HPDE6-E6E7 (cell line): ENCODE measurements around the gene TMEM86B.
A peak's percentile ranks its signal among the peaks of the same experiment; 100 is the strongest.

ENCODE experiments used
- DNase-seq: peaks from one replicate; pipeline ENCODE4 v3.0.0; 2011; ENCODE audit warnings: missing footprints; ENCODE audit errors: extremely low spot score

TMEM86B gene, protein sequence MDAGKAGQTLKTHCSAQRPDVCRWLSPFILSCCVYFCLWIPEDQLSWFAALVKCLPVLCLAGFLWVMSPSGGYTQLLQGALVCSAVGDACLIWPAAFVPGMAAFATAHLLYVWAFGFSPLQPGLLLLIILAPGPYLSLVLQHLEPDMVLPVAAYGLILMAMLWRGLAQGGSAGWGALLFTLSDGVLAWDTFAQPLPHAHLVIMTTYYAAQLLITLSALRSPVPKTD

DNA sequence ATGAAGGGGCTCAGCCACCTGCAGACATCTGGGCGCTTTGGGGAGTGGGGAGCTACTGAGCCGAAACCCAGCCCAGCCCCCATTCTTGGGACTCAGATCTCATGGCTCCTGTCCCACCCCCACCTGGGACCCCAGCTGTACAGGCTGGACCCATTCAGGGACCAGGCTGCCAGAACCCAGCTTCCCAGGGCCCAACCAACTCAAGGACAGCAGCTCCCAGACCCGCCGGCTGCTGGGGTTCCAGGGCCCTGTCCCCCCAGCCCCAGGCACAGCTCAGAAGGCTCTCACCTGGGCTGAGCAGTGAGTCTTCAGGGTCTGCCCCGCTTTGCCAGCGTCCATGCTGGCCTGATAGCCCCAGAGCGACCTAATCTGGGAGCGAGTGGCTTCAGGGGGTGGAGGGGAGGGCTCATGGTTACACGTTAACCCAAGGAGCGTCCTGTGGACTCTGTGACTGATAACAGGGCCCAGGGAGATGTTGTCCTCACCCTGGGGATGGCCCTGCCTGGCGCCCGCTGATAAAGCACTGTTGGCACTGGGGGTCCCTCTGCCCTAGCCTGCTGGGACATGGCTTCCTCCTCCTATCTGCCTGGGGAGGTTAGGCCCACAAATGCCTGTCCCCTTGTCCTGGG, at the start of gene TMEM86B:
Gene TMEM86B, minus strand, starts transcription at position 361 of the 629 bp plus-strand sequence. Its CDS starts 22 bp downstream, at position 339.
- no peak for DNase-seq

DNA sequence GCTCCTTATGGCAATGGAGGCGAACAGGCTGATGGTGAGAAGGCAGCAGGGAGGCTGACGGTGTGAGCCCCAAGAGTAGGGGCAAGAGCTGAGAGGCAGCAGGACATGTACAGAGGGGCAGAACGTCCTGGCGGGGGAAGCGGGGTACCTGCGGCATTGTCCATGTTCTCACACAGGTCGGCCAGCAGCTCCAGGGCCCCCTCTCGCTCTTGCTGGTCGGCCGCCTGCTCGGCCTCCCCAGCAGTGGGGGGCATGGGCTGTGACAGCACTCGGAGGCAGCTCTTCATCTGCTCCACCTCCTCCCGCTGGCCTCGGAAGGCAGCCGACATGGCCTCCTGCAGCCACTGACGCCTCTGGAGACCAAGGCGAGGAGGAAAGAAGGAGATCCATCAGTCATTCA, 48.9 kb upstream of the TMEM86B start:
- no peak for DNase-seq

DNA sequence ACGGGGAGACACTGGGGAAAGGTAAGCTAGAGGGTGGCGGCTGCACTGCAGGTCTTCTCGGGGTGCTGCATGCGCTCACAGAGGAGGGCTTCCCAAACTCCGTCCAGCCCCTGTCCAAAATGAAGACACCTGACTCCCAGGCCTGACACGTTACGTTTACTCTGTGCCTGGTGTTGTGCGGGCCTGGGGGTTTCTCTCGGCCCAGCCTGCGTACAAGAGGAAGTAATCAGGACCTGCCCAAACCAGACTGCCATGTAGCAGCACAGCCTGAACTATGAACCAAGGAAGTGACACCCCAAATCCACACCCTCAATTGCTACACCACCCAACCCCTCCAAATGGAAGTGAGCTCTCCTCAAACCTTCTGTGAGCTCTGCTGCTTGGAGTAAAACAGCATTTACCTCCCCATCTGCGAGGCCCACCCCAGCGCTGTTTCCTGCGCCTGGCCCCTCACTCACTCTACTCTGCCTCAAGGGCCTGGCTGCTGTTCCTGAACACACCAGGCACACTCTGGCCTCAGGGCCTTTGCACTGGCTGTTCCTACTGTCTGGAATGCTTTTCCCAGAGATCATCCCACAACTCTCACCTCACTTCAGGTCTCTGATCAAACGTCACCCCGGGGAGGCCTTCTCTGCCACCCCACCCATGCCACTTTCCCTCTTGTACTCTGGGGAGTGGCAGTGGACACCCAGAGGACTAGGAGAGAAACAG, 48.3 kb upstream of the TMEM86B start:
- no peak for DNase-seq

DNA sequence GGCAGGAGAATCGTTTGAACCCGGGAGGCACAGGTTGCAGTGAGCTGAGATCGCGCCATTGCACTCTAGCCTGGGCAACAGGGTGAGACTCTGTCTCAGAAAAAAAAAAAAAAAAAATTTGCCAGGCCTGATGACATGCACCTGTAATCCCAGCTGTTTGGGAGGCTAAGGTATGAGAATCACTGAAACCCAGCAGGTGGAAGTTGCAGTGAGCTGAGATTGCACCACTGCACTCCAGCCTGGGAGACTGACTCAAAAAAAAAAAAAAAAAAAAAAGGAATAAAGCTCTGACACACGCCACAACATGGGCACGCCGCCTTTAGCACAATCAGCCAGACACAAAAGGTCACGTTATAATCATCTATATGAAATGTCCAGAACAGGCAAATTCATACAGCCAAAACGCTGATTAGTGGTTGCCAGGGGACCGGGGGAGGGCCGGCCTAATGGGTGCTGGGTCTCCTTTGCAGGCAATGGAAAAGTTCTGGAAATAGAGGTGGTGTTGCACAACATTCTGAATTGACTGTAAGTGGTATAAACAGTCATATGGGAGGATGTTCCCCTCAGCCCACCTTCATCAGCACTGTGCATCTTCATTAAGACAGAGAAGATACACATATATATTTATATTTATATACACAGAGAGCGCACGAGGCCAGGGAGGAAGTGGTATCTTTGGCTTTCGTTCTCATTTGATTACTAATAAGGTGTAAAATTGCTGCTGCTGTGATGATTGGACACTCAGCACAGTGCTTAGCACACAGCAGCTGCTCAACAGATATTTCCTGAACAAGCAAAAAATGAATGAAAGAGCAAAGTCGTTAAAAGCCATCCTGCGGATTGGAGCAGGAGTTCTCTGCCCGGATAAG, 47.5 kb upstream of the TMEM86B start:
- DNase-seq = no peak

DNA sequence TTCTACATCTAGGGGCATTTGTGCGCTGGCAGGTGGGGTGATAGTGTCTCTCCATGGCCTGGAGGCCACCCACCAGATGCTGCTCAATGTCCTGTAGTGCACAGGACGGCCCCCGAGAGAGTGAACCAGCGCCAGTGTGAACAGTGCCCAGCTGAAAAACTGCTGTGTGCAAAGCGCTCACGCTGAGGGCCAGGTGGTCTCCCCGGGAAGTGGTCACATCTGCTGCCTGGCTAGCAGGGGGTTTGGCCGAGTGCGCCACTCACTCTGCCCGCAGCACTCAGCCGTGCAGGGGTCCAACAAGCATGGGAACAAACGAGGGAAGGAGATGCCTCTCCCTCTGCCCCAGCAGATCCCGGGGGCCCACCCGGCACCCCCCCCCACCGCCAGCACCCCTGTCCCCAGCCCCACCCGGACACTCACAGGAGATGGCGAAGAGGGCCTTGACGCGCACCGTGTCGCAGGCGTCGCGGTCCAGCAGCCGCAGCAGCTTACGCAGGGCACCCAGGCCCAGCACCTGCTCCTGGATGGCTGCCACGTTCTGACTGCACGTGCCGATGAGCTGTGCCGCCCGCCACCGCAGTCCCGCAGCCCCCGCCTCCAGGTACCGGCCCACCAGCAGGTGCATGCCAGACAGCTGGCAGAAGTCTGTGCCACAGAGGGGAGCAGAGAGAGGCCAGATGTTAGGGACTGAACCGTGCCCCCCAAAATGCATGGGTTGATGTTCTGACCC, 45.6 kb upstream of the TMEM86B start:
- DNase-seq = no peak

DNA sequence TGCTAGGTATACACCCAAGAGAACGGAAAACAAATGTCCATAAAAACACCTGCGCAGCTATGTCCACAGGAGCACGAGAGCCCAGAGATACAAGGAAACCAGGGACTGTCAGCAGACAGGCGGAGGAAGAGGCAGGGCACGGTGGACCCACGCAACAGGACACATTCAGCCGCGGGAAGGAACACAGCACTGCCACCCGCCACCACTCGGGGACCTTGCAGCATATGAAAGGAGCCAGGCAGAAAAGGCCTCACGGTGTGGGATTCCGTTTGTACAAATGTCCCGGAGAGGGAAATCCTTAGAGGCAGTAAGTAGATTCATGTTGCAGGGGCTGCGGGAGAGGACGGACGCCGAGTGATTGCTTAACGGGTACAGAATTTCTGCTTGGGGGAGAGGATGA, 43.6 kb upstream of the TMEM86B start:
- DNase-seq = no peak

DNA sequence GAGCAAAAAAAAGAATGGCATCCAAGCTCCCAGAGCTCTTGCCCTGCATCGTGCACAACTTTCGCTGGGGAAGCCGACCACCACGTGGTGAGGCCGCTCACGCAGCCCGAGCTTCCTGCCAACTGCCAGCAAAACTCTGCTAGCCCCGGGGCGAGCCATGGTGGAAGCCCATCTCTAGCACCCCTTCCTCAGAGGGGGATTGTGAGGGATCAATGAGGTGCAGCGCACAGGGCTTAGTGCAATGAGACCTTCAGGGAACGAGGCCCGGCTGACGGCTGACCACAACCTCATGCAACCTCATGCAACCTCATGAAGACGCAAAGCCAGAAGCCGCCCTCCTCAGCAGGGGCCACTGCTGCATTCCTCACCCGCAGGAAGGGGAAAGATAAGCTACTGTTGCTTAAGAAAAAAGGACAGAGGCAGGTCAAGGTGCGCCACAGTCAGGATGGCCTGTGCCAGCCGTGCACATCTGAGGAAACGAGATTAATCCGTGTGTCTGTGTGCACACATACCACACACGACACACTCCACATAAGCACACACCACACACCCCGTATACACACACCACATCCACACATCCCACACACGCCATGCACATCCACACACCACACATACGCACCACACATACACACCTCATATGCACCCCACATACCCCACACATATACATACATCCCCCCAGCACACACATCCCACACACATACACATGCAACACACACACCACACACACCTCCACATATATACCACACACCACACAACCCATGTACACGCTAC, 41.8 kb upstream of the TMEM86B start:
- DNase-seq = no peak

DNA sequence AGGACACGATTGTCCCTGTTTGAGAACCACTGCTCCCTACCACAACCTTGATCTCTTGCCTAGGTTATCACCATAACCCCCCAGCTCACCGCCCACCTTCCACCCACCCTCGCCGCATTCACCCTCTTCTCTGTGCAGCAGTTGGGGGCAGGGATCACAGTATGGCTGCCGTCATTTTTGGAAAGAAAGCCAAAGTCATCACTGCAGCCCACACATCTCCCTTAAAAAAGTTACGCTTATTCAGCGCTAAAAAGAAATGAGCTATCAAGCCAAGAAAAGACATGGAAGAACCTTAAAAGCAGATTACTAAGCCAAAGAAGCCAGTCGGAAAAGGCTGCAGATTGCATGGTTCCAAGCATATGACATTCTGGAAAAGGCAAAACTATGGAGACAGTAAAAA, 40.7 kb upstream of the TMEM86B start:
- DNase-seq = no peak

DNA sequence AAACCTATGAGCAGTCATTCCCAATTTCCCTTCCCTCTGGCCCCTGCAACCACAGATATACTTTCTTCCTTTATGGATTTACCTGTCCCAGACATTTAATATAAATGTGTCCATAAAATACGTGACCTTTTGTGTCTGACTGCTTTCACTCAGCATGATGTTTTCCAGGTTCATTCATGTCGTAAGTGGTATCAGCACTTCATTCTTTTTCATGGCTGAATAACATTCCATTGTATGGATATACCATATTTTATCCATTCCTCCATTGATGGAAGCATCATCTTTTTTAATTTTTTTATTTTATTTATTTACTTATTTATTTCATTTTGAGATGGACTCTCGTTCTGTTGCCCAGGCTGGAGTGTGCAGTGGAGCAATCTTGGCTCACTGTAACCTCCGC, 38.3 kb upstream of the TMEM86B start:
- DNase-seq = no peak

DNA sequence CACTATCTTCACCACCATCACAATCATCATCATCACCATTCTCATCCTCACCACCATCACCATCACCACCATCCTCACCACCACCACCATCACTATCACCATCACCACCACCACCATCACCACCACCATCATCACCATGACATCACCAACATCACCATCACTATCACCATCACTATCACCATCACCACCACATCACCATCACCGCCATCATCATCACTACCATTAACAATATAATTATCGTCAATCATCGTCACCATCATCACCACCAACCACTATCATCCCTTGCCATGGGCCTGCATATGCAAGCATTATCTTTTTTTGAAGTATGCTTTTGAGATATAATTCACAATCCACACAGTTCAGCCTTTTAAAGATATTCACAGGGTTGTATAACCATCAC, 37.8 kb upstream of the TMEM86B start:
- DNase-seq = no peak

DNA sequence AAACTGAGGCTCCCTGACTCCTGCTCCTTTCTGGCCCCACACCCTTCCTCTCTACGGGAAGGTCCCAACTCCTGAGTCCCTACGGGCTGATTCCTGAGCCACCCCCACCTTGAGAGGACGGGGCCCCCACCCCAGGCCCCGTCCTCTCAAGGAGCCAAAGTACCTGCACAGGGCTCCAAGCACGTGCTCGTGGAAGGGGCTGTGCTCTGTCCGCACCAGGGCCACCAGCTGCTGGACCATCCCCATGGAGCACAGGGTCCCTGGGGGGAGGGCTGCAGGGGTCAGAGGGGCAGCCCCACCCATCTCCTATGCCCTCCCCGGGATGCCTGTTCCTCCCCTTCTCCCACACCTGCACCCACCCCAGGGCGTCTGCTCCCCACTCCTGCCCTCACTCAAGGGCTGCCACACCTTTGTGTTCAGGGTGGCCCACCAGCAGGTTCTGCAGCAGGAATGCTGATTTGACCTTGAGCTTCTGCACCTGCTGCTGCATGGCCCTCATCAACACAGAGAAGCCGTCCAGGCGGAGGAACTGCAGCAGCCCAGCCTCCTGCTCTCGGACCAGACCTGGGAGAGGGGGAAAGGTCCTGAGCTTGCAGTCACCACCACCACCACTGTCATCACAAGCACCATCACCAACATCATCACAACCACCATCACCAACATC, 37.3 kb upstream of the TMEM86B start:
- no peak for DNase-seq

DNA sequence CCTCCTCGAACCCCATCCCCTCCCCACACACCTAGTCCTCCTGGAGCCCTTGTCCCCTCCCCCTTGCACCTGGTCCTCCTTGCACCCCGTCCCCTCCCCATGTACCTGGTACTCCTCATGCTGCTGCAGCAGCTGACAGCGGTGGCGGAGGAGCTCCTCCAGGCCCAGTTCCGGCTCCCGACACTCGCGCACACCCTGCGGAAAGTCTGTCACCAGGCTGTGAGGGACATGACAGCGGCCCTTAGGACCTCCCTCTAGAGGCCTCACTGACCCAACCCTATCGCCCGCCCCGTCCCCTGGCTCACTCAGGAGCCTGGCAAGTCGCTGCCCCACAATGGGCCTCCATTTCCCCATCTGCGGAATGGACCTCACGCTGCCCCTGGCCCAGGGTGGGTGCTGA, 36.6 kb upstream of the TMEM86B start:
- no peak for DNase-seq

DNA sequence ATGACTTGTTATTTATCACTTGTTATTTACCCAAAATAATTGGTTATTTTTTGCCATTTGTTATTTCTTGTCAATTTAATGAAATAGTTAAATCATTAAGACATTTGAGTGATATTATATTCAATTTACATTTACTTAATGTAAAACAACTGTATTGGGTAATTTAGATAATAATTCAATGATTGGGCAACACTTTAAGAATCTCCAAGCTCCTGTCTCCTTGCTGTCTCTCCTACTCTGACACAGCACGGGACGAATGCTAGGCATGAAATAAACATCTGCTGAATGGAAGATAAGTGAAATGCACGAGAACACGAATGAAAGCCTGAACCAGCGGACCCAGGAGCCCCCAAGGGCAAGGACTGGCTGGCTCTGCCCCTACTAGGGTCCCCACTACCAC, 36.0 kb upstream of the TMEM86B start:
- DNase-seq = no peak

DNA sequence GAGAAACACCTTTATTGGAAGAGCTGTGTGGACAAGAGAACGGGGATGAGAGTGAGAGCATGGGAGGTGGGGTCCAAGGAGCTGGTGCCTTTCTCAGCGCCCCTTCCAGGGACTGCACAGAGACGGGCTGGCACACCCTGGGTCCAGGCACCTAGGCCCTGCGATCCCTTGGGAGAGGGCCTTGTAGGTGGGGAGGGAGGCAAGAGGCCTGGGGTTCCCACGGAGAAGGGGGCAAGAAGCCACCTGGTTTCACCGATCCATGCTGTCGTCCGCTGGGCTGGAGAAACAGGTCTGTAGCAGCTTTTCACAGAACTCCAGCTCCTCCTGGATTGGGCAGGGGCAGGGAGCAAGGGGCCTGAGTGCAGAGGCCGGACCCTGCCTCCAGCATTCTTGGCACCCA, 33.8 kb upstream of the TMEM86B start:
- DNase-seq = no peak

DNA sequence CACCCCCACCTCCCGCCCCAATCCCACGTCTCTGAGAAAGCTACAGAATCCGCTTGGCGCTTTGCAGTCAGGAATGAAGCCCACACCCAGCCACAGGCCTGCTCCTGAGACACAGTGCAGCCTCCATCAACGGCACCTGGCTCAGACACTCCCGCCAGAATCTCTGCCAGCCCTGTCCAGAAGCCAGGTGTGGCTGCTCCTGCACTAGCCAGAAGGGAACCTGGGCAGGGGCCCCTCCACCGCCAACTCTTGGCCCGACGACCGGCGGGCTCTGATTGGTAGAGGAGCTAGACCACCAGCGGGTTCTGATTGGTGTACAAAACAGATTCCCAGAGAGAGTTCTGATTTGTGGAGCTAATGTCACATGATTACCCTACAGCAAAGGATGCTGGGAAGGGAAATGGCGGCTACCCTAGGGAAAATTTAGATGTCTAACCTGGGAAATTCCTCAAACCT, 33.1 kb upstream of the TMEM86B start:
- no peak for DNase-seq

DNA sequence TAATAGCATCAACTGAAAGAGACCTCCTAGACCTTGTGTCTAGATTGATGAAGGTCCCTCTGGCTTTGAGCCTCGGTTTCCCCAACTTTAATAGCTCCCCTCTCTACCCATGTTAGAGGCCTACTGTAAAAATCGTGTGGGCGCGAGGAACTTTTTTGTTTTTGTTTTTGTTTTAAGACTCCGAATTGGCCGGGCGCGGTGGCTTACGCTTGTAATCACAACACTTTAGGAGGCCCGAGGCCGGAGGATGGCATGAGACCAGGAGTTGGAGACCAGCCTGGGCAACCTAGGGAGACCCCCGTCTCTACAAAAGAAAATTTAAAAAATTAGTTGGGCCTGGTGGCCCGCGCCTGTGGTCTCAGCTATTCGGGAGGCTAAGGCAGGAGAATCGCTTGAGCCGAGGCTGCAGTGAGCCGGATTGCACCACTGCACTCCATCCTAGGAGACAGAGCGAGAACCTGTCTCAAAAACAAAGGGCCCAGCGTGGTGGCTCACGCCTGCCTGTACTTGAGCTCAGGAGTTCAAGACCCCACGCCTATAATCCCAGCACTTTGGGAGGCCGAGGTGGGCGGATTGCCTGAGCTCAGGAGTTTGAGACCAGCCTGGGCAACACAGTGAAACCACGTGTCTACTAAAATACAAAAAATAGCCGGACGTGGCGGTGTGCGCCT, 31.1 kb upstream of the TMEM86B start:
- DNase-seq = no peak

DNA sequence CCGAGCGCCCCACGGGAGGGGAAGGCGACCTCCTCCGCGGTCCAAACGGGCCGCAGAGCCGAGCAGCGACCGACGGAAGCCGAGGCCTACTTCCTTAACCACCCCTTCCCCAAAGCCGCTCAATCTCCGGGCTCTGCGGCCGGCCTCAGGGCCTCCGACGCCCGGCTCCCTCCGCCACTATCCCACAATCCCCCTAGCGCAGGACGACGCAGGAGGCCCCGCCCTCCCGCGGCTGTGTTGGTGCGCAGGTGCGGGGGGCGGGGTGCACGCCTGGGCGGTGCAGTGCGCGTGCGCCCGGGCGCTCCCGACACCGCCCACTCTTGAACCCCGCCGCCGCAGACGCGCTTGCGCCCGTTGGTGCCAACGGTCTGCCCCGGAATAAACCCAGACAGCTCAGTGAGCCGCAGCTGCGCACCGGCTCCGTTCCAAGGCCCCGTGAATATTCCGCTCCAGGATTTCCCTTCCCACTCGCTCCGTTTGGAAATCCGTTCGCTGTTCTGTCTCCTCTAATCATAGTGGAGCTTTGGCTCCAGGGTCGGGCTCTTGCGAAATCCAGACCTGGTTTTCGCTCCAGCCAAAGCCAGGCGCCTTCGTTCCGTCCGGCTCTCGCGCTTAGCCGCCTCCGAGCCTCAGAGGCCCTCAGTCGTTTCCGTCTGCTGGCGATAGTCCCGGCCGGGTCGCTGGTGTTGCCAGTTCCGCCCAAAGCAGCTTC, 30.4 kb upstream of the TMEM86B start, which contains the start of gene PPP6R1:
Gene PPP6R1, minus strand, starts transcription at position 190 of the 712 bp plus-strand sequence. CDS start 11,914 bp downstream, outside the sequence.
- DNase-seq = peak; percentile 99

DNA sequence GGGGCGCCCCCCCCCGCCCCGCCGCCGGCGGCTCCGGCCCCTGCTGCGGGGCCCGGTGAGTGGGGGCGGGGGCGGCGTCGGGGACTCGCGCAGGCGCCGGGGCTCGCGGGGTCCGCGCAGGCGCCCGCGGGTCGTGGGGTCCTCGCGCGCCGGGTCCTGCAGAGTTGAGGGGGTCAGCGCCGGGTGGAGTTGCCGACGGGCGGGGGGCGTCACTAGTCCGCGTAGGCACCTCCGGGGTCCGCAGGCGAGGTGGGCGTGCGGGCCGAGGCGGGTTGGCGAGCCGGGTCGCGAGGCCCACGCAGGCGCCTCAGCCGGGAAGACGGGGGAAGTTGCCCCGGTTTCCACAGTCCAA, 29.9 kb upstream of the TMEM86B start:
- no peak for DNase-seq
